Panc1 (cell line): ENCODE data around the gene ZFYVE27. TPM values are rescaled to one million over a fixed set of nuclear protein-coding genes. Genes with fewer than 3 reads are reported as not detected.

Experiments
- ATAC-seq: fragments of 200-7000 bp; cut with Tn5 transposase; 2 replicates; pipeline ENCODE4 v1.9.1; 2020; ENCODE audit warnings: mild to moderate bottlenecking, moderate library complexity
- BruUV-seq: library from RNA; stranded (reverse); fragments of 400-500 nt; replicated peaks from 2 replicates; lab custom pipeline; 2021; lab: Mats Ljungman, UMichigan
- CTCF ChIA-PET: fragments of 300-600 bp; sonication (Branson Sonifier 250); formaldehyde crosslinking; loops from one replicate; lab custom pipeline; 2022; ENCODE audit warnings: antibody characterized with exemption; lab: Charles Lee
- POLR2A ChIA-PET: fragments of 300-600 bp; sonication (Branson Sonifier 250); formaldehyde crosslinking; loops from one replicate; lab custom pipeline; 2022; ENCODE audit warnings: antibody characterized with exemption; lab: Charles Lee
- DNase-seq: peaks from one replicate; pipeline ENCODE4 v3.0.0-alpha.2; 2010; ENCODE audit warnings: low read depth, low spot score
- H3K27ac ChIP-seq: 2 replicates; pipeline ENCODE4 v1.5.1; 2011; ENCODE audit warnings: mild to moderate bottlenecking, low read length, inconsistent platforms
- H3K27me3 ChIP-seq: fragments of 200-500 bp; sonication (Bioruptor generic); 2 replicates; pipeline ENCODE4 v1.6.0; 2014; ENCODE audit warnings: low read length, inconsistent platforms; ENCODE audit not compliant: control insufficient read depth, insufficient read depth
- H3K36me3 ChIP-seq: fragments of 200-500 bp; sonication (Bioruptor generic); 2 replicates; pipeline ENCODE4 v1.5.1; 2014; ENCODE audit warnings: inconsistent platforms, mild to moderate bottlenecking, low read length, moderate library complexity; ENCODE audit not compliant: control insufficient read depth, insufficient read depth
- H3K4me1 ChIP-seq: 2 replicates; pipeline ENCODE4 v1.5.1; 2011; ENCODE audit warnings: inconsistent platforms, mild to moderate bottlenecking, low read length, moderate library complexity; ENCODE audit not compliant: control insufficient read depth, insufficient read depth
- H3K4me3 ChIP-seq, 2 experiments: 2 replicates each; pipeline ENCODE4 v1.5.1; 2011 to 2012; ENCODE audit warnings: low read depth in 2 of 2, low read length in 2 of 2, mild to moderate bottlenecking in 2 of 2, inconsistent platforms in 1 of 2, moderate library complexity in 1 of 2
- H3K9me3 ChIP-seq: fragments of 200-500 bp; sonication (Bioruptor generic); 2 replicates; pipeline ENCODE4 v1.5.1; 2014; ENCODE audit warnings: low read depth, mild to moderate bottlenecking, inconsistent platforms, low read length, moderate library complexity; ENCODE audit not compliant: control insufficient read depth, insufficient read depth
- POLR2AphosphoS5 ChIP-seq: IDR thresholded peaks from 2 replicates; pipeline ENCODE4 v1.6.1; 2012; ENCODE audit warnings: mild to moderate bottlenecking, low read depth, low read length, moderate library complexity
- SIN3A ChIP-seq: IDR thresholded peaks from 2 replicates; pipeline ENCODE4 v1.6.1; 2012; ENCODE audit warnings: low read depth, mild to moderate bottlenecking, low read length, moderate library complexity, borderline replicate concordance; ENCODE audit not compliant: insufficient read depth
- TCF7L2 ChIP-seq: IDR thresholded peaks from 2 replicates; pipeline ENCODE4 v1.6.1; 2011; ENCODE audit warnings: mild to moderate bottlenecking, low read depth, low read length, inconsistent platforms
- in situ Hi-C: cut with HindIII; loops from 2 replicates; pipeline ENCODE4 v1.10.0; 2016; ENCODE audit warnings: low sequenced_read_pairs, low pct_unique_long_range_greater_than_20kb
- intact Hi-C: fragments of 100-400 bp; cut with micrococcal nuclease; formaldehyde crosslinking; loops from one replicate; pipeline ENCODE4 v1.10.0; 2022; ENCODE audit not compliant: unreplicated experiment
- total RNA-seq: library from RNA; stranded (reverse); gene quantifications from one replicate; pipeline ENCODE4 v1.2.1, GENCODE V29; 2021; ENCODE audit not compliant: unreplicated experiment
- TF ChIP-seq, protein P1 (sequence below), 2 experiments: IDR thresholded peaks; 2 replicates each; pipeline ENCODE4 v1.6.1; 2011 to 2012; ENCODE audit warnings: low read depth in 2 of 2, control low read depth in 1 of 2, low read length in 1 of 2, mild to moderate bottlenecking in 1 of 2, moderate library complexity in 1 of 2; ENCODE audit not compliant: insufficient read depth in 1 of 2
- TF ChIP-seq, protein P2 (sequence below): fragments of 450-650 bp; IDR thresholded peaks from 2 replicates; pipeline ENCODE4 v1.5.1; 2017; ENCODE audit warnings: mild to moderate bottlenecking

ZFYVE27 gene
- total RNA-seq, 1 experiment from 2014 or later, result 37.9 TPM

DNA sequence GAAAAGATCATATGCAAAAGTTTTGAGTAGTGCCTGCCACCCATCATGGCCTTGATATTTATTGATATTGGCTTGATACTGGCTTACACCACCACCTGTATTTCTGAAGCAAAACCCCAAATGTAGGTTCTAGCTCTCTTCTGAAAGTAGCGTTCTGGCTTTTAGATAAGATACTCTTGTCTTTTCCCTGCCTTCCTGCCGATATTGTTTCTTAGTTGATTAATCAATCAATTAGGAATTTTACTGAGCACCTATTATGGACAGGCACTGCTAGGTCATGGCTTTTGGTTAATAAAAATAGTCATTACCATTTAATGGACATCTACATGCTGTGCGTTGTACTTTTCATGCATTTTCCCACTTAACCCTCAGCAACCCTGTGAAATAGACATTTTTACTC is 27.0 kb downstream of the ZFYVE27 start:
- Histone ChIP-seq H3K9me3 (no peaks in the 10 kb centered on the region), H3K4me3 (no peak overlapping the region), H3K27ac (no peak overlapping the region), H3K27me3 (no peaks in the 10 kb centered on the region), H3K36me3 (no peaks in the 10 kb centered on the region), H3K4me1 (no peaks in the 10 kb centered on the region)
- POLR2A ChIA-PET, result interaction anchor here (0.7 kb wide), 1 partner anchor 289 kb away, joined by 10 read pairs; no protein-coding TSS in a partner anchor
- DNase-seq (no peak), ATAC-seq (no peak)
- intact Hi-C loops (no loop called here), in situ Hi-C loops (no loop called here)
- TF ChIP-seq, protein P1, sequence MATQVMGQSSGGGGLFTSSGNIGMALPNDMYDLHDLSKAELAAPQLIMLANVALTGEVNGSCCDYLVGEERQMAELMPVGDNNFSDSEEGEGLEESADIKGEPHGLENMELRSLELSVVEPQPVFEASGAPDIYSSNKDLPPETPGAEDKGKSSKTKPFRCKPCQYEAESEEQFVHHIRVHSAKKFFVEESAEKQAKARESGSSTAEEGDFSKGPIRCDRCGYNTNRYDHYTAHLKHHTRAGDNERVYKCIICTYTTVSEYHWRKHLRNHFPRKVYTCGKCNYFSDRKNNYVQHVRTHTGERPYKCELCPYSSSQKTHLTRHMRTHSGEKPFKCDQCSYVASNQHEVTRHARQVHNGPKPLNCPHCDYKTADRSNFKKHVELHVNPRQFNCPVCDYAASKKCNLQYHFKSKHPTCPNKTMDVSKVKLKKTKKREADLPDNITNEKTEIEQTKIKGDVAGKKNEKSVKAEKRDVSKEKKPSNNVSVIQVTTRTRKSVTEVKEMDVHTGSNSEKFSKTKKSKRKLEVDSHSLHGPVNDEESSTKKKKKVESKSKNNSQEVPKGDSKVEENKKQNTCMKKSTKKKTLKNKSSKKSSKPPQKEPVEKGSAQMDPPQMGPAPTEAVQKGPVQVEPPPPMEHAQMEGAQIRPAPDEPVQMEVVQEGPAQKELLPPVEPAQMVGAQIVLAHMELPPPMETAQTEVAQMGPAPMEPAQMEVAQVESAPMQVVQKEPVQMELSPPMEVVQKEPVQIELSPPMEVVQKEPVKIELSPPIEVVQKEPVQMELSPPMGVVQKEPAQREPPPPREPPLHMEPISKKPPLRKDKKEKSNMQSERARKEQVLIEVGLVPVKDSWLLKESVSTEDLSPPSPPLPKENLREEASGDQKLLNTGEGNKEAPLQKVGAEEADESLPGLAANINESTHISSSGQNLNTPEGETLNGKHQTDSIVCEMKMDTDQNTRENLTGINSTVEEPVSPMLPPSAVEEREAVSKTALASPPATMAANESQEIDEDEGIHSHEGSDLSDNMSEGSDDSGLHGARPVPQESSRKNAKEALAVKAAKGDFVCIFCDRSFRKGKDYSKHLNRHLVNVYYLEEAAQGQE (IDR thresholded peaks at IDR 0.05; ENCODE audit: insufficient read depth in 1 of 2, low read depth in 2 of 2, low read length in 1 of 2), result no peak
- TF ChIP-seq, protein P2, sequence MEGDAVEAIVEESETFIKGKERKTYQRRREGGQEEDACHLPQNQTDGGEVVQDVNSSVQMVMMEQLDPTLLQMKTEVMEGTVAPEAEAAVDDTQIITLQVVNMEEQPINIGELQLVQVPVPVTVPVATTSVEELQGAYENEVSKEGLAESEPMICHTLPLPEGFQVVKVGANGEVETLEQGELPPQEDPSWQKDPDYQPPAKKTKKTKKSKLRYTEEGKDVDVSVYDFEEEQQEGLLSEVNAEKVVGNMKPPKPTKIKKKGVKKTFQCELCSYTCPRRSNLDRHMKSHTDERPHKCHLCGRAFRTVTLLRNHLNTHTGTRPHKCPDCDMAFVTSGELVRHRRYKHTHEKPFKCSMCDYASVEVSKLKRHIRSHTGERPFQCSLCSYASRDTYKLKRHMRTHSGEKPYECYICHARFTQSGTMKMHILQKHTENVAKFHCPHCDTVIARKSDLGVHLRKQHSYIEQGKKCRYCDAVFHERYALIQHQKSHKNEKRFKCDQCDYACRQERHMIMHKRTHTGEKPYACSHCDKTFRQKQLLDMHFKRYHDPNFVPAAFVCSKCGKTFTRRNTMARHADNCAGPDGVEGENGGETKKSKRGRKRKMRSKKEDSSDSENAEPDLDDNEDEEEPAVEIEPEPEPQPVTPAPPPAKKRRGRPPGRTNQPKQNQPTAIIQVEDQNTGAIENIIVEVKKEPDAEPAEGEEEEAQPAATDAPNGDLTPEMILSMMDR, result no peak
- TF ChIP-seq TCF7L2, result no peak
- no peak for TF ChIP-seq SIN3A
- TF ChIP-seq POLR2AphosphoS5, result no peak
- CTCF ChIA-PET, result interaction anchor here (0.6 kb wide), 1 partner anchor 109 kb away, joined by 11 read pairs; no protein-coding TSS in a partner anchor
- BruUV-seq, result no TSS peak

DNA sequence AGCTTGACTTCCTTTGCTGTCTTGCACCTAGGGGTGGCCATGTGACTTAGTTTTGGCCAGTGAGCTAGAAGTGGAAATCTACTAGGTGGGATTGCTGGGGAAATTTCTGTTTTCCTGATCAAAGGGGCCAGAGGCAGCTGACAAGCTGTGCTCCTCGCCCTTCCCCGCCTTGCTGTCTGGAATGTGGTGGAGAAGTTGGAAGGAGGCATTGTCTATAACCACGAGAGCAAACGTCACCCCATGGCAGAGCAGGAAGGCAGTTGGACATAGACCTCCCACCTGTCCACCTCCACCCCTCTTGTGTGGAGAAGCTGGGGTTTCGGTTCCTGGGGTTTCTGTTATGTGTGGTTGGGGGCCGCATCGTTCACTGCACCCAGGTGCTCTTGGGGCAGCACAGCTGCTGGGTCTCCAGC is 27.6 kb downstream of the ZFYVE27 start:
- Histone ChIP-seq H3K36me3 (no peaks in the 10 kb centered on the region), H3K27ac (no peak overlapping the region), H3K4me3 (no peak overlapping the region), H3K9me3 (no peaks in the 10 kb centered on the region), H3K27me3 (no peaks in the 10 kb centered on the region), H3K4me1 (no peaks in the 10 kb centered on the region)
- in situ Hi-C loops, result no loop called here
- ChIA-PET POLR2A (no interaction called here), CTCF (no interaction called here)
- ATAC-seq (no peak), DNase-seq (no peak)
- intact Hi-C loops, result no loop called here
- no TSS peak for BruUV-seq
- TF ChIP-seq, protein P1 (IDR thresholded peaks at IDR 0.05; ENCODE audit: insufficient read depth in 1 of 2, low read depth in 2 of 2, low read length in 1 of 2), result no peak
- TF ChIP-seq SIN3A, result no peak
- no peak for TF ChIP-seq POLR2AphosphoS5
- TF ChIP-seq, protein P2, result no peak
- no peak for TF ChIP-seq TCF7L2
